Esophagus squamous epithelium (tissue), 4 donors: ENCODE results near the gene ECEL1.

Source experiments
- CTCF ChIP-seq, 6 experiments: fragments of 450-650 bp in 4 of 6; fragments of 200-600 bp in 2 of 6; sonication (generic) in 2 of 6; IDR thresholded peaks; one replicate each; pipeline ENCODE4 v1.5.1; 2016 to 2019; ENCODE audit warnings: antibody characterized with exemption in 6 of 6, mild to moderate bottlenecking in 4 of 6, moderate library complexity in 4 of 6
- POLR2A ChIP-seq, 4 donors: fragments of 450-650 bp; IDR thresholded peaks; one replicate each; pipeline ENCODE4 v1.6.1; 2017; ENCODE audit warnings: antibody characterized with exemption in 4 of 4, mild to moderate bottlenecking in 4 of 4, moderate library complexity in 3 of 4

GRCh38 chr2:232532419-232532818 lies 44.8 kb upstream of the ECEL1 start:
- TF ChIP-seq CTCF (IDR thresholded peaks at IDR 0.05) (no peak), POLR2A (IDR thresholded peaks at IDR 0.05) (no peak)
